GM19372 (cell line): Measurements from ENCODE around the gene ELMOD2.
A peak's percentile ranks its signal among the peaks of the same experiment; 100 is the strongest.
"Not testable (repeated sequence)": the region's sequence is repeated elsewhere in the genome, so short reads cannot be mapped to it uniquely, and the experiment has no call there.

ENCODE experiments used
- ATAC-seq: cut with Tn5 transposase; IDR thresholded peaks from one replicate; pipeline ENCODE4 v1.9.1; 2021; ENCODE audit warnings: mild to moderate bottlenecking, low read depth, moderate library complexity; ENCODE audit not compliant: unreplicated experiment

ELMOD2 gene, protein sequence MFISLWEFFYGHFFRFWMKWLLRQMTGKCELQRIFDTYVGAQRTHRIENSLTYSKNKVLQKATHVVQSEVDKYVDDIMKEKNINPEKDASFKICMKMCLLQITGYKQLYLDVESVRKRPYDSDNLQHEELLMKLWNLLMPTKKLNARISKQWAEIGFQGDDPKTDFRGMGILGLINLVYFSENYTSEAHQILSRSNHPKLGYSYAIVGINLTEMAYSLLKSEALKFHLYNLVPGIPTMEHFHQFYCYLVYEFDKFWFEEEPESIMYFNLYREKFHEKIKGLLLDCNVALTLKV

DNA sequence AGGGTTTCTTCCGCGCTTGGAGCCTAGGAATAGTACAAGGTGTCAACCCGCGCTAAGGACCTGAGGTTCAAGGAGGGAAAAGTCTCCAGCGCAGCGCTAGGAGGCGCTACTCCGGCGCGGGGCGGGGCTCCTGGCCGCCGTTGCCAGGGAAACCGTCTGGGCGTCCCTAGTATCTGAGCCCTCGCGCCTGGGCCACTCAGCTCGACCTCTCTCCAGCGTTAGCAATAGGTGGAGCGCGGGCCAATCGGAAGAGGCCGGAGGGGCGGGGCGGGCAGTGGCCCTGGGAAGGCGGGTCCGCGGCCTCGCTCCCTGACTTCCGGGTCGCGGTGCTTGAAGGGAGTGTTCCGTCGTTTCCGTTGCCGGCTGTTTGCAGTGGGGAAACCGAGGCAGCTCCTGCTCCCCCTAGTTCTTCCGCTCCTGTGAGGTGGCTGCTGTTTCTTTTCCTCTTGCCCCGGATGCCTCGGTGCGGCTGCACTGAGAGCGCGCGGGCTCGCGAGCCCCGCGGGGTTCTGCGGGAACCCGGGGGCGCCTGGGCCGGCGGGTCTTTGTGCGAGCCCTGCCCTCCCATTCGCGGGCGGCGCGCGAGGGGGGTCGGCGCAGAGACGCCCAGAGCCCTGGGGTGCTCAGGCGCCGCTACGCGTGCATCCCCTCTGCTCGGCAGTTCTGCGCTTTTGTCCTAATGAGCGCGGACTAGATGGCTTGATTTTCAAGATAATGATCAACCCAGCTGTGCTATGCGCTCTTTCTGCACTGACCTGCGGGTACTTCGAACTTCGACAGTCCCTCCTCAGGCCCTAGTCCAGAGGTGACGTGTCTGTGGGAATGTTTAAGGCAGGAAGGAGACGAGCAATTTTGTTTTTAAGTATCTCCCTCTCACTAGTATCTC is at the start of gene ELMOD2:
TSS of gene ELMOD2 (plus strand) at position 312 of the 886 bp plus-strand sequence. CDS start 1,261 bp downstream, outside the sequence.
- ATAC-seq: peak; percentile 100

DNA sequence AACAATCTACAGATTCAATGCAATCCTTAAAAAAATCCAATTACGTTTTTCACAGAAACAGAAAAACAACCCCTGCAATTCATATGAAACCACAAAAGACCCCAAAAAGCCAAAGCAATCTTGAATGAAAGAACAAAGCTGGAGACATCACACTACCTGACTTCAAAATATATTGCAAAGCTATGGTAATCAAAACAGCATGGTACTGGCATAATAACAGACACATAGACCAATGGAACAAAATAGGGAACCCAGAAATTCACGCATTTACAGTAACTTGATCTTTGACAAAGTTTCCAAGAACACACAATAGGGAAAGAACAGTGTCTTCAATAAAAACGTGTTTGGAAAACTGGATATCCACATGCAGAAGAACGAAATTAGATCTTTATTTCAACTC is 40.5 kb upstream of the ELMOD2 start:
- no peak for ATAC-seq

DNA sequence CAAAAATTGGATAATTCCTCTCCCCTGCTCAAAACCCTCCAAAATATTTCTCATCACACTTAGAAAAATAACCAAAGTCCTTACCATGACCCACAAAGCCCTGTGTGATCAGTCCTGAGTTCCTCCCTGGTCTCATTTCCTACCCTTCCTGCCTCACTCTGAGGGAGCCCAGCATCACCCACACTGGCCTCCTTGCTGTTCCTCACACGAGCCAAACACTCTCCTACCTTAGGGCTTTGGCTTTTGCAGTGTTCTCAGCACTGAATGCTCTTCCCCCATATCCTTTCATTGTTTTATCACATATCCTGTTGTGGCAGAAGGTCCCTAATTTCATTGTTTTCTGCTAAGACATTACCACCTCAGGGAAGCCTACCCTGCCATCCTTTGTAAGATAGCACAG is 38.0 kb upstream of the ELMOD2 start:
- no peak for ATAC-seq

DNA sequence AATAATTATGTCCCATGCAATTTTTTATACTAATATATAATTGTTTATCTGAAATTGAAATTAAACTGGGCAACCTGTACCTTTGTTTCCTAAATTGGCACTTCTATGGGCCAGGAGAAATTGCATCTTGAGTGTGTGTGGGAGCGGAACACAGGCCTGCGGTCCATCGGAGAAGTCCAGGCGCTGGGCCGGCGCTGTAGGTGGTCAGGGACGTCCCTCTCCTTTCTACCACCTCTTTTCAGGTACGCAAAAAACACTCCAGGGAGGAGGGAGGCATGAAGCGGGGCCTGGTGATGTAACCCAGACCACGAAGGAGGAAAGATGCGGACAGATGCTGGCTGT is 26.6 kb upstream of the ELMOD2 start:
- no peak for ATAC-seq

DNA sequence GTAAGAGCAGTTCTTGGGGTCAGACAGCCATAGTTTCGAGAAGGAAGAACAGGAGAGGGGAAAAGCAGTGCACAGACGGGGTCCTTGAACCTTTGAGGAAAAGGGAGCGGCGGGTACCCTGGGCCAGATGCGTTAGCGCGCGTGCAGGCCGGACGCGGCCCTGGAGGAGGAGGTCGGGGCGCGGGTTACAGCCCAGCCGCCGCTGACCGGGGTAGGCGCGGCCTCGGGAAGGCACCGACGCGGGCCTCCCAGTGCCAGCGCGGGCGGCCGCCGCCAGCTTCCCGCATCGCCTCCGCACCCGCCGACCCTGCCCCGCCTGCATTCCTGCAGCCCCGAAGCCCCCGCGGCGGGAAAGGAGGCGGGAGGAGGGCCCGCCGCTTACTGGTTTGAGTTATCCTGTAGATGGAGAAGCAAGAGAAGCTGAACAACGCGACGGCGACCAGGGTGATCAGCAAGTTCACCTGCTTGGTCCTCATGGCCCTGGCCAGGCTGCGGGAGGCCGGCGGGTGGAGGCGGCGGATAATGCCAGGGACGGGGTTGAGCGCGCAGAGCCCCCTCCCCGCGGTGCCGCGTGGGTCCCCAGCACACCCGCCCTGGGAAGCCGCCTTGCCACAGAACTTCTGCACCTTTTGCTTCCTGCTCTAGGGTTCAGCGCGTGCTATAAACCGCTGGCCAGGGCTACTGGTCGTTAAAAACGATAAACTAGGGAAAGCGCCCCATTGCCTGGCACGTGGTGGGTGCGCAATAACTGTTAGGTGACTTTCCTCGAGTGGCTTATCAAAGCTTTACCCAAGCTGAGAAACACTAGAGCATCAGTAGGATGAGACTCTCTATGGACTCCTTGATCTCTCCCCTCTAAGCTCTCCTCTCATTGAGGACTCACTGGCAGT is 26.0 kb upstream of the ELMOD2 start, which contains the start of gene MGAT4D:
TSS of gene MGAT4D (minus strand) at position 547 of the 890 bp plus-strand sequence. CDS start at position 476, 71 bp downstream.
- no peak for ATAC-seq

DNA sequence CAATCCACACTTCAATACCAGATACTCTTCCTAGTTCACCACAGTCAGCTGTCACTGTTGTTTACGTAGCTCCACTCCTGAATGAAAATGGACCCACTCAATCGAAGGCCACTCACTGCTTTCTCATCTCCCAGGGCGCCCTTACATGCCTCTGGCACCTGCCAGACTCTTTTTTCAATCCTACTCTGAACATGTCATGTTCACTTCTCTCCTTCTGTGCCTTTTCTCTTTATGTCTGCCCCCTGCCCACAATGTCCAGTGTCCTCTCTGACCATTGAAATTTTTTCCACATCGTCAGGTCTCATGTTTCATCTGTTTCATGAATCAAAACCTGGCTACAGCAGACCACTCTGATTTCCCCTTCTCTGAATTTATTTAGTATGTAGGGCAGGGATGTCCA is 24.6 kb upstream of the ELMOD2 start:
- ATAC-seq: no peak

DNA sequence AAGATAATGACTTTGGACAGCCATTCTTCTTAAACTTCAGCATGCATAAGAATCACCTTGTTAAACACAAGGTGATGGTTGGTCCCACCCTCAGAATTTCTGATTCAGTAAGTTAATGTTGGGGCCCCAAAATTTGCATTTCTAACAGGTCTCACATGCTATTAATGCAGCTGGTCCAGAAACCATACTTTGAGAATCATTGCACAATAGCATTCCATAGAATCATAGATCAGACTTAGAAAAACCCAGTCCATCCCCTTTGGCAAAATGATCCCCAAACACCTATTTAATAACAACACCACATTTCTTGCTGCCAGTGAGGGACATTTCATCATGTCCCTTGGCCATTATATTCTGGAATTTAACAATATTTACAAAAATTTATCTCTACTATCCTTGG is 19.7 kb upstream of the ELMOD2 start:
- no peak for ATAC-seq

DNA sequence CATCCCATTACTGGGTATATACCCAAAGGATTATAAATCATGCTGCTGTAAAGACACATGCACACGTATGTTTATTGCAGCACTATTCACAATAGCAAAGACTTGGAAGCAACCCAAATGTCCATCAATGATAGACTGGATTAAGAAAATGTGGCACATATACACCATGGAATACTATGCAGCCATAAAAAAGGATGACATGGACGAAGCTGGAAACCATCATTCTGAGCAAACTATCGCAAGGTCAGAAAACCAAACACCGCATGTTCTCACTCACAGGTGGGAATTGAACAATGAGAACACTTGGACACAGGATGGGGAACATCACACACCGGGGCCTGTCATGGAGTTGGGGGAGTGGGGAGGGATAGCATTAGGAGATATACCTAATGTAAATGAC is 10.2 kb upstream of the ELMOD2 start:
- not testable (repeated sequence) for ATAC-seq

DNA sequence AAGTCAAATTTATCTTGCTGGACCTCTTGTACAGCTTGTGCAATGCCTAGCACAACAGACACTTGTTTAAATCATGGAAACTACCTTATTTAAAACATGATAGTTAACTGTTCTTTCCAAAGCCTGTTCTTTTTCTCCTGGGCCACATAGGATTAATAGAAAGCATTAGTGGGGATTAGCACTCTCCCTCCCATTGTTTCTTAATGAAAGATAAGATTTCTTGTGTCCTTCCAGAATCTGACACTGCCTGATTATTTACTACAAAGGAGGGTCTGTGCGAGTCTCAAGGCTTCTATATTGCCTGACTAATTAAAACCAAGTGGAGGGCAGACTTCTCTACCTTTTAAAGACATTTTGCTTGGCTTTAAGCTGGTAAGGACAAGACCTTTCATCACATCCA is 8.5 kb upstream of the ELMOD2 start:
- ATAC-seq: no peak

DNA sequence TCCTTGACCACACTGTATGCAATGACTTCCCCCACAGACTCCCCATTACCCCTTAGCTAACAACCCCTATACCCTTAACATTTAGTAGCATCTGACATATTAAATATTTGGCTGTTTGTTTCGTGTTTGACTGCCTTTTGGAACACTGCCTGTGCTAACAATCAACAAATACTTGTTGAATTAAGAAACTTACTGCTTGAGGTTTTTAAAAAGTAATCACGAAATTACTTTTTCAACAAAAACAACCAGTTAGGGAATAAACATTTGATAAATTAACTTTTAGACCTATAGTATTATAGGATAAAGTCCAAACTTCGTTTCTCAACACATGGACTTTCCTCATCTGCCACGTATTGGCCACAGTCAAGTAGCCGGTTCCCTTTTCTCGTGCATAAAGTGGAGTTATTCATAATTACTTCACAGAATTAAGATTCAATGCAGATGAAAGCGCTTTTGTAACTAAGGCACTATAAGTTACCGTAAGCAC is 555 bp upstream of the ELMOD2 start:
- peak; percentile 10 for ATAC-seq

DNA sequence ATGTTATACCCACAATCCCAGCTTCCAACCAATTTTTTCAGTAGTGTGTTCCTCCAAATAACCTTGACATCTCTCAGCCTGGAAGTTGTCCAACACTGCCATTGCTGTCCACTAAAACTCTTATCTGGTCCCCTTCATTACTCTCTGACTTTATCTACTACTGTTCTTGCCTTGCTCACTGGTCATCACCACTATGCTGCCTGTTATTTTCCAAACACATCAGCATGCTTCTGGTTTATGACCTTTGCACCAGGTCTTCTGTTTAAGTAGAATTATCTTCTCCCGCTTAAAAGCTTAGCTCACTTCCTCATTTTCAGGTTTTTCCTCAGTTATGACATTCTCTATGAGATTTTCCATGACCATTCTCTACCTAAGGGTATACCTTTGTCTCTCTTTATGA is 5.5 kb downstream of the ELMOD2 start:
- ATAC-seq: no peak

DNA sequence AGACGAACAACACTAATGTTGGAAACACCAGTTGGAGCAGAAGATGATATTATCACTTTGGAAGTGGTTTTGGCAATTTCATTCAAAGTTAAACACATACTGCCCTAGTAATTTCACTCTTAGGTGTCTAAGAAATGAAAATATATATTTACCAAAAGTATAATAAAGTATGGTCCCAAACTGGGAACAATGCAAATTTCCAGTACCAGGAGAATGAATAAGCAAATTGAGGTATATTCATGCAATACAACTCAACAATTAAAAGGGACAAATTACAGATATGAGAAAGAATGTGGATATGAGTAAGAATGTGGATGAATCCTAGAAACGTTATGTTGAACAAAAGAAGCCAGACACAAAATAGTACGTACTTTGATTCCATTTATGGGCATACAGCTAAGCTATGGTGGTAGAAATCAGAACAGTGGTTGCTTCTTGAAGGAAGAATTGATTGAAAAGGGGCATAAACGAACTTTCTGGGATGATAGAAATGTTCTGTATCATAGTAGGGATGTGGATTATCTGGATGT is 10.0 kb downstream of the ELMOD2 start:
- no peak for ATAC-seq

DNA sequence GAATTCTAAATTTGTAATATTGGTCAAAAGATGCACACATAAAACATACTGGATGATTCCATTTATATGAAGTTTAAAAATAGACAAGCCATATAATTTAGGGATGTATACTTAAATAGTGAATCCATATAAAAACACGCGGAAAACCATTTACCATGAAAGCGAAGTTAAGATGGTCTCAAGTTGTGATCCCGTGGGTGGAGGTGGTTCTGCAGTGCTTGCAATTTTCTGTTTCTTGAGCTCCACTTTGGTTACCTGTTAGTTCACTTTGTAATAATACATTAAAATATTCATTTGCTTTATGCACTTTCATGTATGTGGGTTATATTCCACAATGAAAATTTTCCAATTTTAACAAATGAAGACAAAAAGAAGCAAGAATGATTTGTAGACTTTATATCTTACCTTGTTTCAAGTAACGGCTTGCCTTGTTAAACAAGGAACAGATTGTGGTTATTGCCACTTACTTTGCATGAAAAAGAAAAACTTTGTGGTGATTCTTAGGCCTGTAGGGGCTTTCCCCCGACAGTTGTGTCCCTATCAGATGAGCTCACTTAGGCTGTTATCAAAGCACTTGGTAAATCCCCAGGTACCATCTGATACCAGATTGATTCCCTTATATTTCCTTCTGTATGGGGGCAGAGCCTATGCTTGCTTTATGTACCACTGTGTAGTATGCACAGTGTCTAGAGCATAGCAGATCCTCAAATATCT is 32.6 kb downstream of the ELMOD2 start:
- ATAC-seq: peak; percentile 99

DNA sequence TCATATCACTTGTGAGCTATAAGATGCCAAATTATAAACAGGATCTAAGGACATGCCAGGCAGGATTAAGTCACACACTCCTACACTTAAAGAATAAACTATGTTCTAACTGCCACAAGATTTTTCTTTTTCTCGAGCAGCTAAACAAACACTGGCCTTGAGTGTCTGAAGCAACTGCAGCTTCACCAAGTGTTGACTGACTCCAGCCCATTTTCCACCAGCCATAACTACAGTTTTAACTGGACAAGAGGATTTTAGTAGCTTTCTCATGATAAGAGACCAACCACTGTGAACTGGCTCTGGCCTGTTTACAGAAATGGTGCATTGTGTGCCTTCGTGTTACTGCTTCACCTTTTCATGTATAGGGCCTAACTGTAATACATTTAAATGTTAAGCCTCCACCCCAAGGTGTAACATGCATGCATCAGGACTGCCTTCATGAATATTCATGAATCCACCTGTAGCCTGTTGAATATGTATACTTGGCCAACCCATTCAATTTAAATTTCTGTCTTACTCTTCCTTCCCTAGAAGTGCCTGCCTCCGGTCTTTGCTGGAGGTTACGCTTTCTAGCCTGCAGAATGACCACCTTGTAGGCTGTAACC is 34.0 kb downstream of the ELMOD2 start:
- ATAC-seq: no peak

DNA sequence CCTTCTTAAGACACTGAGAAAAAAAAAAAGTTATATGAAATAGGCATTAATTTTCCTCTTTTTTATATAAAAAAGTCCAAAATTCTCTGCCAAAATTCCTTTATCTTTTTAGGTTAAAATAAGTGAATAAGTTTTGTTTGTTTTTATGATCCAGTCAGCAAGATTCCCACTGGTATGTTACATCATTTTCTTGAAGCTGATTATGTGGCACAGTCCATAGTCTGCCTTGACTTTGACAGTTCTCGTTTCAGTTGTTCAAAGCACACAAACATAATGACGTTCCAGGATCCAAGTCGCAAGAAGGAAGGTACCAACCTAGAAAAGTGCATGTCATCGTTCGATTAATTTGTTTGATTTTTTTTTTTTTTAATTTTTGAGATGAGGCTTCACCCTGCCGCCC is 35.7 kb downstream of the ELMOD2 start:
- no peak for ATAC-seq

DNA sequence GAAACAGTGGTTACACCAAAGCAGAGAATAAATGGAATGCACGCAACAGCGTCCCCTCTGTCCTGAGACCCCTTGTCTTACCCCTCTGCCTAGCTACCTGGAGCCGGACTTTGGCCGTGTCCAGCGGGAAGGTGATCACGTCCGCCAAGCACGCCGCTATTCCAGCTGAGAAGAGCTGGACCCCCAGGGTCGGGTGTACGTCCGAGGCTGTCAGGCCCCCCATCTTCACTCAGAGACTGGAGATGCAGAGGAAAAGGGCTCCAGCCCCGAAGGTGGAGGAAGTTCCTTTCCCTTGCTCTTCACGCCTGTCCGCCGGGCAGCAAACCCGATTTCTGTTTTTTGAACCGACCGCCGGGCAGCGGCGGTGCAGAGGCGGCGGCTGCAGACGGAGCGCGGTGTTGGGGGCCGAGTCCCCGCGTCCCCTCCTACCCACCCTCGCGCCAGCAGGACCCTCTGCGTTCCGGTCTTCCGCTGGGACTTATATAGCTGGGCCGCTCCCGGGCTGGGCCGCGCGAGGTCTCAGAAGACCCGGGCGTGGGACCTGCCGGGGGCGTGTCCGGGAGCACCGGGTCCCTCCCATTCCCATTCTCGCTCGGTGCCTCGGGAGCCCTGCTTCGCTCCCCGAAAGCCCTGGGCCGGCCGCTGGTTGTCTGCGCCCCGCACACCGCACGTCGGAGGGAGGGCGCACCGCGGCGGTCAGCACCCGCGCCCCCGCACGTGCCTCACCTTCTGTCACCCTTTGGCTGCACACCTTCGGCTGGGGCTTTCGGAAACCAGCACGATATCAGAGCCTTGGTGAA is 44.7 kb downstream of the ELMOD2 start, which contains the start of gene UCP1:
TSS of gene UCP1 (minus strand) at position 455 of the 800 bp plus-strand sequence. CDS start at position 223, 232 bp downstream.
- ATAC-seq: no peak

DNA sequence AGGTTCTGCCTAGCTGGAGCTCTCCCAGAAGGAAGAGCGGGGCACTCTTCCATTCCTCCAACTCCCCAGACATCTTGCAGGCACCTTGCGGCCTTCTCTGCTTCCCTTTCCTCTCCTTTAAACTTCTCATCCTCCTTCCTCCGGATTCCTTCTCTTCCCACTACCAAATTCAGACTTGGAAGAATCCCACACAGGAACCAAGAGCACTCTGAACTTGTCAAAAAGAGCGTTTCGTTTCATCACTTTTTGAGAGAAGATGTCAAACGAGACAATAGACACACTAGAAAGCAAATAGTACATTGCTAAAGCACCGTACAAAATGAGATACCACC is 45.3 kb downstream of the ELMOD2 start:
- ATAC-seq: no peak

DNA sequence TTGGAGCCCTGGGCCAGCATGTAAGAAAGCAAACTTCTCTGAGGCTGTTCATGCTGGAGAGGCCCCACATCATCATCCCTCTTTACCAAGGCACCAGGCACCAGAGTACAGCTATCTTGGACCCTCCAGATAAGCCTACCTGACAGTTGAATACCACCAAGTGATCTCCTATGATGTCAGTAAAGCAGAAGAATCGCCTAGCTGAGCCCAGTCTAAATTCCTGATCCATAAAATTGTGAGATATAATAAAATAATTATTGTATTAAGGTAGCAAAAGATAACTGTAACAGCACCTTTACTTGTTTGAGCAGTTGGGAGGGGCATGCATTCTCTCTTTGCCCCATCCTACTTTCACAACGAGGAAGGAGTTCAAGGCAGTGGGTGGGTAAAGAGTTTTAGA is 47.7 kb downstream of the ELMOD2 start:
- no peak for ATAC-seq

DNA sequence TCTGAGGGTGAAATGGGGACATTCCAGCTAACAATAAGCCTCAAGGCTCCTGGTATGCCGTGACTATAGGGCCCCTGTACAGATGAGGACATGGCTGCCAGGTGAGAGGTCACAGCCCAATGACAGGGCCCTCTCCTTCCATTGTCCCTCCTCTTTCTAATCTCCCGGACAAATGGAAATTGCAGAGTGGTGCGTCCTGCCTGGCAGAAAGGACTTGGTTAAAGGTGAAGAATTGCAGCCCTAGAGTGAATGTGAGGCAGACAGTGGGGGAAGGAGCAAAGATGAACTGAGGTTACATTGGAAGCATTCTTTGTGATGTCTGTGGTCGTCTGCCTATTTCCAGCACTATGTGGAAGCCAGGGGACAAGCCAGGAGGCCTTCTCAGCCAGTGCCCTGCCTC is 51.5 kb downstream of the ELMOD2 start:
- no peak for ATAC-seq
